Neural progenitor cell (in vitro differentiated cells): ENCODE measurements around the gene RPL9. TPM values are rescaled to one million over a fixed set of nuclear protein-coding genes. Genes with fewer than 3 reads are reported as not detected.

Source experiments
- DNase-seq: peaks from one replicate; pipeline ENCODE4 v3.0.0-alpha.2; 2016; ENCODE audit warnings: low spot score
- H2AFZ ChIP-seq: fragments of 200-600 bp; sonication (generic); replicated peaks from 2 replicates; pipeline ENCODE4 v1.6.1; 2016; ENCODE audit warnings: antibody characterized with exemption
- H3F3A ChIP-seq: fragments of 200-600 bp; sonication (generic); 2 replicates; pipeline ENCODE4 v1.6.1; 2016; ENCODE audit warnings: antibody characterized with exemption, low read depth
- H3K27ac ChIP-seq: fragments of 200-600 bp; sonication (generic); 2 replicates; pipeline ENCODE4 v1.5.1; 2016; ENCODE audit warnings: mild to moderate bottlenecking
- H3K27me3 ChIP-seq: fragments of 200-600 bp; sonication (generic); 2 replicates; pipeline ENCODE4 v1.6.1; 2016; ENCODE audit warnings: mild to moderate bottlenecking, moderate library complexity
- H3K36me3 ChIP-seq: fragments of 200-600 bp; sonication (generic); 2 replicates; pipeline ENCODE4 v1.5.1; 2016
- H3K4me1 ChIP-seq: fragments of 200-600 bp; sonication (generic); 2 replicates; pipeline ENCODE4 v1.6.1; 2016; ENCODE audit warnings: mixed run types
- H3K4me2 ChIP-seq: fragments of 200-600 bp; sonication (generic); 2 replicates; pipeline ENCODE4 v1.6.1; 2016
- H3K4me3 ChIP-seq: fragments of 200-600 bp; sonication (generic); 2 replicates; pipeline ENCODE4 v1.5.1; 2016
- H3K79me2 ChIP-seq: fragments of 200-600 bp; sonication (generic); 2 replicates; pipeline ENCODE4 v1.6.1; 2016; ENCODE audit warnings: low read depth
- H3K9ac ChIP-seq: fragments of 200-600 bp; sonication (generic); 2 replicates; pipeline ENCODE4 v1.6.1; 2016
- H3K9me3 ChIP-seq: fragments of 200-600 bp; sonication (generic); 2 replicates; pipeline ENCODE4 v1.5.1; 2016; ENCODE audit warnings: low read depth
- H4K20me1 ChIP-seq: fragments of 200-600 bp; sonication (generic); 2 replicates; pipeline ENCODE4 v1.6.1; 2016; ENCODE audit warnings: low read depth
- H3K27ac Mint-ChIP-seq: 3 replicates; pipeline ENCODE4 v1.8.0; 2021; ENCODE audit warnings: mixed read lengths
- H3K27me3 Mint-ChIP-seq: 2 replicates; pipeline ENCODE4 v1.8.0; 2022; ENCODE audit warnings: low read depth, mild to moderate bottlenecking, inconsistent platforms, moderate library complexity, mixed read lengths; ENCODE audit not compliant: insufficient read depth
- H3K36me3 Mint-ChIP-seq: 3 replicates; pipeline ENCODE4 v1.8.0; 2021; ENCODE audit warnings: mixed read lengths
- H3K4me1 Mint-ChIP-seq: 3 replicates; pipeline ENCODE4 v1.8.0; 2021; ENCODE audit warnings: mixed read lengths
- H3K4me3 Mint-ChIP-seq: 3 replicates; pipeline ENCODE4 v1.8.0; 2021; ENCODE audit warnings: mild to moderate bottlenecking, moderate library complexity, mixed read lengths
- H3K9me3 Mint-ChIP-seq: 3 replicates; pipeline ENCODE4 v1.8.0; 2020; ENCODE audit warnings: mixed read lengths
- CTCF ChIP-seq: fragments of 200-600 bp; sonication (generic); IDR thresholded peaks from 2 replicates; pipeline ENCODE4 v1.5.1; 2017; ENCODE audit warnings: antibody characterized with exemption, mild to moderate bottlenecking
- EZH2 ChIP-seq: fragments of 200-600 bp; sonication (generic); IDR thresholded peaks from 2 replicates; pipeline ENCODE4 v1.6.1; 2017; ENCODE audit warnings: antibody characterized with exemption, mild to moderate bottlenecking, moderate library complexity
- EZH2phosphoT487 ChIP-seq: fragments of 200-600 bp; sonication (generic); IDR thresholded peaks from 2 replicates; pipeline ENCODE4 v1.6.1; 2017; ENCODE audit warnings: antibody characterized with exemption
- total RNA-seq: library from RNA; depleted of rRNA; stranded (reverse); fragments of >200 nt; gene quantifications from 2 replicates; pipeline ENCODE4 v1.2.3, GENCODE V29; 2015; ENCODE audit warnings: low replicate concordance

Gene RPL9
- total RNA-seq, 1 donor from 2014 or later: 6,671 TPM

GRCh38 chr4:39480251-39480650 is 21.5 kb upstream of the RPL9 start:
- Histone ChIP-seq H3F3A (no peaks in the 10 kb centered on the region), H3K4me2 (no peak overlapping the region), H4K20me1 (no peaks in the 10 kb centered on the region), H3K9me3 (no peaks in the 10 kb centered on the region), H3K27me3 (no peaks in the 10 kb centered on the region), H3K4me1 (no peaks in the 10 kb centered on the region), H2AFZ (no peak overlapping the region), H3K79me2 (no peaks in the 10 kb centered on the region), H3K27ac (no peak overlapping the region), H3K9ac (no peak overlapping the region), H3K4me3 (no peak overlapping the region), H3K36me3 (no peaks in the 10 kb centered on the region)
- DNase-seq: no peak
- Mint-ChIP-seq H3K4me1 (no peaks in the 10 kb centered on the region), H3K27ac (no peak overlapping the region), H3K36me3 (no peaks in the 10 kb centered on the region), H3K27me3 (peaks cover 4% of the 10 kb centered on the region), H3K9me3 (peaks cover 5% of the 10 kb centered on the region), H3K4me3 (no peak overlapping the region)
- TF ChIP-seq EZH2phosphoT487 (no peak), EZH2 (no peak), CTCF (no peak)

- Histone ChIP-seq H3K36me3 (peaks cover 9% of the 10 kb centered on the region), H3K27ac (no peak overlapping the region)
- TF ChIP-seq EZH2phosphoT487 (no peak), CTCF (no peak), EZH2 (no peak)
These were observed 17.6 kb upstream of the RPL9 start for GRCh38 chr4:39476187-39476895.

GRCh38 chr4:39472396-39472795 is 13.7 kb upstream of the RPL9 start:
- Histone ChIP-seq H3K36me3 (peaks cover 19% of the 10 kb centered on the region), H3K79me2 (no peaks in the 10 kb centered on the region), H3K4me1 (no peaks in the 10 kb centered on the region), H3K4me3 (no peak overlapping the region), H2AFZ (no peak overlapping the region), H3K9ac (no peak overlapping the region), H3K27me3 (no peaks in the 10 kb centered on the region), H4K20me1 (no peaks in the 10 kb centered on the region), H3K9me3 (no peaks in the 10 kb centered on the region), H3K4me2 (no peak overlapping the region), H3K27ac (no peak overlapping the region), H3F3A (peaks cover 9% of the 10 kb centered on the region)
- H3K27ac Mint-ChIP-seq: no peak overlapping the region
- peaks cover 2% of the 10 kb centered on the region for H3K27me3 Mint-ChIP-seq
- no peak overlapping the region for H3K4me3 Mint-ChIP-seq
- peaks cover 2% of the 10 kb centered on the region for H3K4me1 Mint-ChIP-seq
- H3K36me3 Mint-ChIP-seq: peaks cover 2% of the 10 kb centered on the region
- H3K9me3 Mint-ChIP-seq: no peaks in the 10 kb centered on the region
- no peak for TF ChIP-seq EZH2
- TF ChIP-seq EZH2phosphoT487: no peak
- TF ChIP-seq CTCF: no peak
- no peak for DNase-seq

More at GRCh38 chr4:39476187-39476895, 17.6 kb upstream of the RPL9 start:
- Mint-ChIP-seq H3K9me3 (no peaks in the 10 kb centered on the region), H3K36me3 (peaks cover 2% of the 10 kb centered on the region), H3K4me1 (no peaks in the 10 kb centered on the region), H3K27ac (no peak overlapping the region), H3K4me3 (no peak overlapping the region), H3K27me3 (peaks cover 2% of the 10 kb centered on the region)
- no peak overlapping the region for H3K9ac ChIP-seq
- H2AFZ ChIP-seq: no peak overlapping the region
- no peak overlapping the region for H3K4me2 ChIP-seq
- no peaks in the 10 kb centered on the region for H3K27me3 ChIP-seq
- H3K4me1 ChIP-seq: no peaks in the 10 kb centered on the region
- H3K4me3 ChIP-seq: no peak overlapping the region
- no peaks in the 10 kb centered on the region for H3K79me2 ChIP-seq
- H4K20me1 ChIP-seq: no peaks in the 10 kb centered on the region
- no peaks in the 10 kb centered on the region for H3F3A ChIP-seq
- H3K9me3 ChIP-seq: no peaks in the 10 kb centered on the region
- no peak for DNase-seq
